Breast epithelium (tissue), 3 donors: ENCODE results near the gene GRHL3.

ENCODE experiments used
- CTCF ChIP-seq, 3 donors: fragments of 450-650 bp; IDR thresholded peaks; one replicate each; pipeline ENCODE4 v1.5.1; 2016 to 2017; ENCODE audit warnings: antibody characterized with exemption in 3 of 3, mild to moderate bottlenecking in 3 of 3, moderate library complexity in 3 of 3
- POLR2AphosphoS5 ChIP-seq, 3 donors: sonication (generic); formaldehyde crosslinking; IDR thresholded peaks; one replicate each; pipeline ENCODE4 v1.6.1; 2017; ENCODE audit warnings: antibody characterized with exemption in 3 of 3

GRCh38 chr1:24303600-24303999 lies 15.6 kb upstream of the GRHL3 start:
- TF ChIP-seq CTCF (IDR thresholded peaks at IDR 0.05) = no peak
- no peak for TF ChIP-seq POLR2AphosphoS5 (IDR thresholded peaks at IDR 0.05)
